Measurements from ENCODE around the gene WASL. TPM values are rescaled to one million over a fixed set of nuclear protein-coding genes. Genes with fewer than 3 reads are reported as not detected.
A peak's percentile ranks its signal among the peaks of the same experiment; 100 is the strongest.

Gene WASL
- total RNA-seq, 1 donor from 2014 or later, result 42.7 TPM

GRCh38 chr7:123690550-123690949 is 58.3 kb downstream of the WASL start:
- Mint-ChIP-seq H3K36me3 (ENCODE audit: unreplicated experiment) (peaks cover 38% of the 10 kb centered on the region), H3K9me3 (ENCODE audit: unreplicated experiment) (no peaks in the 10 kb centered on the region), H3K4me1 (ENCODE audit: unreplicated experiment) (no peaks in the 10 kb centered on the region), H3K4me3 (ENCODE audit: unreplicated experiment) (no peak overlapping the region), H3K27ac (ENCODE audit: unreplicated experiment) (no peak overlapping the region), H3K27me3 (ENCODE audit: unreplicated experiment) (no peaks in the 10 kb centered on the region)
- TF ChIP-seq CTCF (IDR thresholded peaks at IDR 0.05), result no peak
- DNase-seq (ENCODE audit: extremely low spot score, unreplicated experiment), result no peak

GRCh38 chr7:123689250-123689649 is 59.6 kb downstream of the WASL start:
- TF ChIP-seq CTCF (IDR thresholded peaks at IDR 0.05), result no peak
- no peak overlapping the region for H3K27ac Mint-ChIP-seq (ENCODE audit: unreplicated experiment)
- no peaks in the 10 kb centered on the region for H3K9me3 Mint-ChIP-seq (ENCODE audit: unreplicated experiment)
- H3K4me3 Mint-ChIP-seq (ENCODE audit: unreplicated experiment), result no peak overlapping the region
- peaks cover 34% of the 10 kb centered on the region for H3K36me3 Mint-ChIP-seq (ENCODE audit: unreplicated experiment)
- no peak for DNase-seq (ENCODE audit: extremely low spot score, unreplicated experiment)
- H3K4me1 Mint-ChIP-seq (ENCODE audit: unreplicated experiment), result no peaks in the 10 kb centered on the region
- H3K27me3 Mint-ChIP-seq (ENCODE audit: unreplicated experiment), result no peaks in the 10 kb centered on the region

- Mint-ChIP-seq H3K4me3 (ENCODE audit: unreplicated experiment) (no peak overlapping the region), H3K27me3 (ENCODE audit: unreplicated experiment) (no peaks in the 10 kb centered on the region), H3K27ac (ENCODE audit: unreplicated experiment) (no peak overlapping the region), H3K9me3 (ENCODE audit: unreplicated experiment) (no peaks in the 10 kb centered on the region), H3K36me3 (ENCODE audit: unreplicated experiment) (peaks cover 40% of the 10 kb centered on the region), H3K4me1 (ENCODE audit: unreplicated experiment) (peaks cover 4% of the 10 kb centered on the region)
- no peak for TF ChIP-seq CTCF (IDR thresholded peaks at IDR 0.05)
- no peak for DNase-seq (ENCODE audit: extremely low spot score, unreplicated experiment)
These were observed 61.1 kb downstream of the WASL start for GRCh38 chr7:123687727-123688126.

- Mint-ChIP-seq H3K4me3 (ENCODE audit: unreplicated experiment) (no peak overlapping the region), H3K36me3 (ENCODE audit: unreplicated experiment) (peaks cover 34% of the 10 kb centered on the region), H3K4me1 (ENCODE audit: unreplicated experiment) (peaks cover 5% of the 10 kb centered on the region), H3K9me3 (ENCODE audit: unreplicated experiment) (no peaks in the 10 kb centered on the region), H3K27ac (ENCODE audit: unreplicated experiment) (no peak overlapping the region), H3K27me3 (ENCODE audit: unreplicated experiment) (no peaks in the 10 kb centered on the region)
- TF ChIP-seq CTCF (IDR thresholded peaks at IDR 0.05), result no peak
- DNase-seq (ENCODE audit: extremely low spot score, unreplicated experiment), result no peak
These were observed 61.6 kb downstream of the WASL start for GRCh38 chr7:123687161-123687560.

GRCh38 chr7:123682690-123683089 is 66.1 kb downstream of the WASL start:
- DNase-seq (ENCODE audit: extremely low spot score, unreplicated experiment), result no peak
- Mint-ChIP-seq H3K27me3 (ENCODE audit: unreplicated experiment) (no peaks in the 10 kb centered on the region), H3K36me3 (ENCODE audit: unreplicated experiment) (peaks cover 25% of the 10 kb centered on the region), H3K27ac (ENCODE audit: unreplicated experiment) (no peak overlapping the region), H3K4me3 (ENCODE audit: unreplicated experiment) (no peak overlapping the region), H3K9me3 (ENCODE audit: unreplicated experiment) (no peaks in the 10 kb centered on the region), H3K4me1 (ENCODE audit: unreplicated experiment) (peaks cover 8% of the 10 kb centered on the region)
- peak; percentile 75 for TF ChIP-seq CTCF (IDR thresholded peaks at IDR 0.05)
